ENCODE results near the gene SIGMAR1. TPM values are rescaled to one million over a fixed set of nuclear protein-coding genes. Genes with fewer than 3 reads are reported as not detected.

Gene SIGMAR1
- total and polyA plus RNA-seq, 2 of the 8 experiments (the other 6 are each of a cell fraction or from before 2014, with no cell fraction given) = 84.2 to 134 TPM

- no peak overlapping the region for H3K4ac ChIP-seq (replicated peaks; ENCODE audit: insufficient read length, low read depth, low read length)
Measured at GRCh38 chr9:34686231-34686630, 48.6 kb upstream of the SIGMAR1 start.

More at GRCh38 chr9:34686231-34686630, 48.6 kb upstream of the SIGMAR1 start:
- DNase-seq (ENCODE audit: low read depth in 1 of 2, low spot score in 2 of 2) (no peak), FAIRE-seq (no peak)
- Histone ChIP-seq H3K79me1 (ENCODE audit: low read depth, low read length) (no peaks in the 10 kb centered on the region), H2BK120ac (replicated peaks; ENCODE audit: low read depth, low read length) (no peak overlapping the region), H2BK12ac (ENCODE audit: low read depth, low read length) (no peak overlapping the region), H4K5ac (ENCODE audit: insufficient read length, low read depth, low read length) (no peak overlapping the region), H3K23me2 (ENCODE audit: low read depth, low read length) (no peaks in the 10 kb centered on the region; the same call in 1 of the 2 replicates), H2AK5ac (ENCODE audit: low read depth, low read length) (no peak overlapping the region), H3K4me2 (ENCODE audit: insufficient read depth in 1 of 2, low read depth in 2 of 2, low read length in 2 of 2) (no peak overlapping the region), H4K8ac (ENCODE audit: extremely low read depth, insufficient read depth, low read length) (no peak overlapping the region), H3K4me3 (ENCODE audit: extremely low read depth in 1 of 4, insufficient read depth in 2 of 4, low read depth in 3 of 4, low read length in 4 of 4) (no peak overlapping the region), H3K27ac (ENCODE audit: low read depth, low read length) (no peak overlapping the region), H3K27me3 (replicated peaks in 1 of 4; ENCODE audit: control insufficient read depth in 3 of 4, extremely low read depth in 1 of 4, insufficient read depth in 3 of 4, low read length in 3 of 4) (no peaks in the 10 kb centered on the region), H2BK5ac (ENCODE audit: low read depth, low read length) (no peak overlapping the region), H3K36me3 (ENCODE audit: control insufficient read depth in 2 of 4, insufficient read depth in 4 of 4, low read length in 3 of 4) (no peaks in the 10 kb centered on the region), H3K23ac (ENCODE audit: insufficient read length) (no peak overlapping the region), H2BK20ac (ENCODE audit: low read length) (no peak overlapping the region), H2BK15ac (ENCODE audit: low read length) (no peak overlapping the region), H4K20me1 (replicated peaks in 1 of 2; ENCODE audit: control insufficient read depth in 1 of 2, insufficient read depth in 2 of 2, low read length in 2 of 2) (no peaks in the 10 kb centered on the region), H4K91ac (replicated peaks; ENCODE audit: insufficient read length, low read length) (no peak overlapping the region), H3K9me3 (ENCODE audit: insufficient read depth in 2 of 2, low read depth in 1 of 2, low read length in 1 of 2) (no peaks in the 10 kb centered on the region), H3K14ac (ENCODE audit: insufficient read length) (no peak overlapping the region), H2AFZ (ENCODE audit: low read length) (no peak overlapping the region), H3K56ac (replicated peaks; ENCODE audit: insufficient read length, low read depth, low read length) (no peak overlapping the region), H3K18ac (ENCODE audit: extremely low read depth, low read length) (no peak overlapping the region), H3K79me2 (ENCODE audit: control insufficient read depth in 1 of 2, insufficient read depth in 2 of 2, low read length in 2 of 2) (no peaks in the 10 kb centered on the region), H3K4me1 (replicated peaks in 1 of 4; ENCODE audit: control insufficient read depth in 3 of 4, insufficient read depth in 4 of 4, low read length in 3 of 4) (peaks cover 0 to 3% (median 1%) of the 10 kb centered on the region in 4 experiments; a peak in 2 of 7 replicates), H3K9ac (replicated peaks in 1 of 4; ENCODE audit: extremely low read depth in 1 of 4, low read depth in 3 of 4, low read length in 3 of 4) (no peak overlapping the region)
- ChIA-PET CTCF (ENCODE audit: partially characterized antibody) (interaction anchor here (1.0 to 12.6 kb wide), 5 partner anchors 8 to 21 kb away, joined by 3 to 147 read pairs (median 5); no protein-coding TSS in a partner anchor), POLR2A (ENCODE audit: partially characterized antibody) (interaction anchor here (0.6 kb wide), 1 partner anchor 10 kb away, joined by 3 read pairs; no protein-coding TSS in a partner anchor)
- TF ChIP-seq CBX8 (IDR thresholded peaks at IDR 0.05; ENCODE audit: borderline replicate concordance, low read depth, low read length) (no peak), RNF2 (IDR thresholded peaks at IDR 0.05; ENCODE audit: borderline replicate concordance, low read depth, low read length, missing control alignments, poor library complexity, severe bottlenecking) (no peak), SUZ12 (IDR thresholded peaks at IDR 0.05; ENCODE audit: low read length) (no peak), JUND (IDR thresholded peaks at IDR 0.05; ENCODE audit: low read length) (no peak), HDAC2 (IDR thresholded peaks at IDR 0.05; ENCODE audit: borderline replicate concordance in 1 of 2, low read depth in 2 of 2, low read length in 2 of 2) (no peak), JUN (IDR thresholded peaks at IDR 0.05; ENCODE audit: low read depth, low read length) (no peak), SIX5 (IDR thresholded peaks at IDR 0.05; ENCODE audit: low read depth, low read length) (no peak), CREB1 (IDR thresholded peaks at IDR 0.05) (no peak), BRCA1 (IDR thresholded peaks at IDR 0.05; ENCODE audit: low read depth, low read length) (no peak), ZNF274 (IDR thresholded peaks at IDR 0.05; ENCODE audit: borderline replicate concordance, extremely low read depth, low read length) (no peak)
- TF ChIP-seq, protein P1, sequence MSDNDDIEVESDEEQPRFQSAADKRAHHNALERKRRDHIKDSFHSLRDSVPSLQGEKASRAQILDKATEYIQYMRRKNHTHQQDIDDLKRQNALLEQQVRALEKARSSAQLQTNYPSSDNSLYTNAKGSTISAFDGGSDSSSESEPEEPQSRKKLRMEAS (IDR thresholded peaks at IDR 0.05) = no peak
- TF ChIP-seq, protein P2, sequence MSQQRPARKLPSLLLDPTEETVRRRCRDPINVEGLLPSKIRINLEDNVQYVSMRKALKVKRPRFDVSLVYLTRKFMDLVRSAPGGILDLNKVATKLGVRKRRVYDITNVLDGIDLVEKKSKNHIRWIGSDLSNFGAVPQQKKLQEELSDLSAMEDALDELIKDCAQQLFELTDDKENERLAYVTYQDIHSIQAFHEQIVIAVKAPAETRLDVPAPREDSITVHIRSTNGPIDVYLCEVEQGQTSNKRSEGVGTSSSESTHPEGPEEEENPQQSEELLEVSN (IDR thresholded peaks at IDR 0.05) = no peak
- WGBS, 2 experiments (ENCODE audit: extremely low coverage in 1 of 2, insufficient coverage in 1 of 2, insufficient read length in 1 of 2, insufficient replicate concordance in 2 of 2, low coverage in 1 of 2, low lambda C conversion rate in 2 of 2, missing lambda C conversion rate in 1 of 2) = 95% methylated on average over 5 of the region's 5 CpGs; no CpG with 5 or more reads in 1 of the 2 experiments
